Liver (tissue), 9 donors: ENCODE data around the gene ARAP1. TPM values are rescaled to one million over a fixed set of nuclear protein-coding genes. Genes with fewer than 3 reads are reported as not detected.

ENCODE experiments used
- DNase-seq: peaks from one replicate; pipeline ENCODE4 v3.0.0-alpha.2; 2017; ENCODE audit warnings: low spot score
- H3K27ac ChIP-seq, 2 donors: one replicate each; pipeline ENCODE4 v1.7.0; 2013; ENCODE audit warnings: inconsistent platforms in 2 of 2, low read length in 2 of 2, control low read depth in 1 of 2, low read depth in 1 of 2, mild to moderate bottlenecking in 1 of 2
- H3K27me3 ChIP-seq, 4 donors: one replicate each; pipeline versions ENCODE4 v1.6.1 to v1.7.0; 2013; ENCODE audit warnings: low read length in 3 of 4, inconsistent platforms in 1 of 4, mild to moderate bottlenecking in 1 of 4, moderate library complexity in 1 of 4; ENCODE audit not compliant: control insufficient read depth in 4 of 4, insufficient read depth in 4 of 4
- H3K36me3 ChIP-seq, 4 donors: one replicate each; pipeline versions ENCODE4 v1.6.1 to v1.7.0; 2013; ENCODE audit warnings: low read length in 3 of 4, mild to moderate bottlenecking in 3 of 4, low read depth in 1 of 4, moderate library complexity in 1 of 4; ENCODE audit not compliant: control insufficient read depth in 4 of 4, insufficient read depth in 3 of 4
- H3K4me1 ChIP-seq, 4 donors: one replicate each; pipeline versions ENCODE4 v1.6.1 to v1.7.0; 2013; ENCODE audit warnings: low read length in 3 of 4, mild to moderate bottlenecking in 3 of 4, moderate library complexity in 1 of 4; ENCODE audit not compliant: control insufficient read depth in 4 of 4, insufficient read depth in 4 of 4
- H3K4me3 ChIP-seq, 3 donors: one replicate each; pipeline versions ENCODE4 v1.6.1 to v1.7.0; 2013; ENCODE audit warnings: low read length in 3 of 3, control low read depth in 1 of 3, low read depth in 1 of 3, mild to moderate bottlenecking in 1 of 3
- H3K9ac ChIP-seq, 2 donors: one replicate each; pipeline ENCODE4 v1.7.0; 2013; ENCODE audit warnings: low read length in 2 of 2, mild to moderate bottlenecking in 2 of 2, moderate library complexity in 2 of 2, control low read depth in 1 of 2, low read depth in 1 of 2
- H3K9me3 ChIP-seq, 4 donors: one replicate each; pipeline versions ENCODE4 v1.6.1 to v1.7.0; 2013; ENCODE audit warnings: low read length in 3 of 4; ENCODE audit not compliant: control insufficient read depth in 4 of 4
- EGR1 ChIP-seq, 2 donors: IDR thresholded peaks; 2 replicates each; pipeline ENCODE4 v1.6.1; 2016 to 2018; ENCODE audit warnings: antibody characterized with exemption in 2 of 2, low read depth in 2 of 2
- FOXA1 ChIP-seq: IDR thresholded peaks from 2 replicates; pipeline ENCODE4 v1.6.1; 2016; ENCODE audit warnings: antibody characterized with exemption
- FOXA2 ChIP-seq: IDR thresholded peaks from 2 replicates; pipeline ENCODE4 v1.6.1; 2016; ENCODE audit warnings: antibody characterized with exemption
- GABPA ChIP-seq, 2 donors: IDR thresholded peaks in 1 of 2; conservative IDR thresholded peaks in 1 of 2; 2 replicates each; pipeline ENCODE4 v1.6.1; 2016; ENCODE audit warnings: antibody characterized with exemption in 2 of 2, mild to moderate bottlenecking in 1 of 2, moderate library complexity in 1 of 2
- HNF4A ChIP-seq, 2 donors: conservative IDR thresholded peaks; 2 replicates each; pipeline ENCODE4 v1.6.1; 2016; ENCODE audit warnings: antibody characterized with exemption in 2 of 2, mild to moderate bottlenecking in 2 of 2
- HNF4G ChIP-seq: IDR thresholded peaks from 2 replicates; pipeline ENCODE4 v1.6.1; 2016; ENCODE audit warnings: antibody characterized with exemption
- JUND ChIP-seq, 2 donors: IDR thresholded peaks; 2 replicates each; pipeline ENCODE4 v1.6.1; 2016; ENCODE audit warnings: antibody characterized with exemption in 2 of 2
- MAX ChIP-seq: IDR thresholded peaks from 2 replicates; pipeline ENCODE4 v1.6.1; 2016; ENCODE audit warnings: antibody characterized with exemption
- NR2F2 ChIP-seq: IDR thresholded peaks from 2 replicates; pipeline ENCODE4 v1.6.1; 2016; ENCODE audit warnings: antibody characterized with exemption
- RAD21 ChIP-seq, 2 donors: IDR thresholded peaks; 2 replicates each; pipeline ENCODE4 v1.6.1; 2016; ENCODE audit warnings: antibody characterized with exemption in 2 of 2, mild to moderate bottlenecking in 2 of 2
- REST ChIP-seq: IDR thresholded peaks from 2 replicates; pipeline ENCODE4 v1.6.1; 2016; ENCODE audit warnings: antibody characterized with exemption, mild to moderate bottlenecking
- RXRA ChIP-seq, 2 donors: IDR thresholded peaks; 2 replicates each; pipeline ENCODE4 v1.6.1; 2017 to 2018; ENCODE audit warnings: antibody characterized with exemption in 2 of 2, mild to moderate bottlenecking in 1 of 2
- SP1 ChIP-seq: IDR thresholded peaks from 2 replicates; pipeline ENCODE4 v1.6.1; 2018; ENCODE audit warnings: antibody characterized with exemption, mild to moderate bottlenecking
- TAF1 ChIP-seq: conservative IDR thresholded peaks from 2 replicates; pipeline ENCODE4 v1.6.1; 2016; ENCODE audit warnings: antibody characterized with exemption, mild to moderate bottlenecking
- YY1 ChIP-seq: IDR thresholded peaks from 2 replicates; pipeline ENCODE4 v1.6.1; 2016; ENCODE audit warnings: antibody characterized with exemption, mild to moderate bottlenecking
- ZBTB33 ChIP-seq: IDR thresholded peaks from 2 replicates; pipeline ENCODE4 v1.6.1; 2016; ENCODE audit warnings: antibody characterized with exemption
- WGBS: extraction: QIAGEN DNeasy Blood & Tissue Kit; methylation state at CpG from one replicate; pipeline ENCODE4 v1.1.7; 2013; 5-methylcytosine and 5-hydroxymethylcytosine counted together
- polyA plus RNA-seq, 2 donors: library from polyadenylated mRNA; stranded (reverse) in 1 of 2; unstranded in 1 of 2; fragments of 200-250 nt in 1 of 2; fragments of >200 nt in 1 of 2; fragmentation: Nextera tagmentation in 1 of 2; extraction: Ambion mirVana in 1 of 2; gene quantifications; one replicate each; pipeline versions ENCODE4 v1.2.1 to v1.2.3, GENCODE V29; 2013 to 2015
- total RNA-seq, 2 donors: library from RNA; depleted of rRNA; stranded (reverse); fragments of >200 nt; gene quantifications; one replicate each; pipeline ENCODE4 v1.2.3, GENCODE V29; 2014
- TF ChIP-seq, protein P1 (sequence below): IDR thresholded peaks from 2 replicates; pipeline ENCODE4 v1.6.1; 2016; ENCODE audit warnings: antibody characterized with exemption
- donor health status: healthy.
- donor health status: healthy.
- donor health status: healthy.
- donor health status: healthy.
- donor health status: healthy.

Gene ARAP1
- total and polyA plus RNA-seq, 4 donors = 14.4 to 77.8 (median 43.5) TPM

- Histone ChIP-seq H3K9ac (no peak overlapping the region), H3K27ac (no peak overlapping the region), H3K27me3 (no peaks in the 10 kb centered on the region), H3K4me1 (no peaks in the 10 kb centered on the region), H3K9me3 (no peaks in the 10 kb centered on the region), H3K36me3 (peaks cover 18 to 90% (median 68%) of the 10 kb centered on the region in 4 donors), H3K4me3 (no peak overlapping the region)
- 83% methylated on average over 11 of the region's 11 CpGs for WGBS
- DNase-seq = no peak
- no peak for TF ChIP-seq RXRA (IDR thresholded peaks at IDR 0.05)
- TF ChIP-seq NR2F2 = peak; percentile 75
These were observed 48.8 kb downstream of the ARAP1 start for GRCh38 chr11:72703267-72704008.

GRCh38 chr11:72702577-72703241 is 49.5 kb downstream of the ARAP1 start:
- TF ChIP-seq RAD21 (IDR thresholded peaks at IDR 0.05) (no peak), REST (no peak), FOXA1 (no peak)
- Histone ChIP-seq H3K9ac (no peak overlapping the region), H3K9me3 (no peaks in the 10 kb centered on the region), H3K4me3 (no peak overlapping the region), H3K27ac (no peak overlapping the region), H3K27me3 (no peaks in the 10 kb centered on the region), H3K36me3 (peaks cover 20 to 90% (median 62%) of the 10 kb centered on the region in 4 donors), H3K4me1 (no peaks in the 10 kb centered on the region)
- DNase-seq = no peak
- WGBS = 86% methylated on average over 15 of the region's 15 CpGs

- H3K9ac ChIP-seq = no peak overlapping the region
- WGBS = 90% methylated on average over 7 of the region's 7 CpGs
These were observed 50.1 kb downstream of the ARAP1 start for GRCh38 chr11:72702096-72702495.

More at GRCh38 chr11:72702096-72702495, 50.1 kb downstream of the ARAP1 start:
- no peaks in the 10 kb centered on the region for H3K27me3 ChIP-seq
- no peak overlapping the region for H3K4me3 ChIP-seq
- H3K9me3 ChIP-seq = no peaks in the 10 kb centered on the region
- DNase-seq = no peak
- peaks cover 20 to 89% (median 57%) of the 10 kb centered on the region in 4 donors for H3K36me3 ChIP-seq
- H3K27ac ChIP-seq = no peak overlapping the region
- TF ChIP-seq YY1 (no peak), RAD21 (IDR thresholded peaks at IDR 0.05) (no peak), REST (no peak), EGR1 (IDR thresholded peaks at IDR 0.05; ENCODE audit: low read depth in 2 of 2) (no peak), FOXA1 (no peak), ZBTB33 (no peak), HNF4A (conservative IDR thresholded peaks at IDR 0.05) (no peak), TAF1 (no peak), NR2F2 (no peak), JUND (IDR thresholded peaks at IDR 0.05) (no peak), FOXA2 (no peak), SP1 (no peak), HNF4G (no peak), RXRA (IDR thresholded peaks at IDR 0.05) (no peak), MAX (no peak), GABPA (IDR thresholded peaks at IDR 0.05 in 1 of 2, conservative IDR thresholded peaks at IDR 0.05 in 1 of 2) (no peak)
- TF ChIP-seq, protein P1, sequence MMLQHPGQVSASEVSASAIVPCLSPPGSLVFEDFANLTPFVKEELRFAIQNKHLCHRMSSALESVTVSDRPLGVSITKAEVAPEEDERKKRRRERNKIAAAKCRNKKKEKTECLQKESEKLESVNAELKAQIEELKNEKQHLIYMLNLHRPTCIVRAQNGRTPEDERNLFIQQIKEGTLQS = no peak
- H3K4me1 ChIP-seq = no peaks in the 10 kb centered on the region
